ENCODE results near the gene PLP2.

DNA sequence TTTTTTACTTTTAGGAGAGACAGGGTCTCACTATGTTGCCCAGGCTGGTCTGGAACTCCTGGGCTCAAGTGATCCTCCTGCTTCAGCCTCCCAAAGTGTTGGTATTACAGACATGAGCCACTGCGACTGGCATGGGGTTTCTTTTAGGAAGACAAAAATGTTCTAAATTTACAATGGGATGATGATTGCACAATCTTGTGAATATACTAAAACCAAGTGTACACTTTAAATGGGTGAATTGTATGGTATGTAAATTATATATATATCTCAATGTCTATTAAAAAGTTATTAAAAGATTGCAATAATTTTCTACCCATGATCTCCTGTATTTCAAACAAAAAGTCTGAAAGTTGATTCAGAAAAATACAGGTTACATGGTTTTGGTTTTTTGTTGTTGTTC, 18.2 kb upstream of the PLP2 start:
- TF ChIP-seq, protein P1, sequence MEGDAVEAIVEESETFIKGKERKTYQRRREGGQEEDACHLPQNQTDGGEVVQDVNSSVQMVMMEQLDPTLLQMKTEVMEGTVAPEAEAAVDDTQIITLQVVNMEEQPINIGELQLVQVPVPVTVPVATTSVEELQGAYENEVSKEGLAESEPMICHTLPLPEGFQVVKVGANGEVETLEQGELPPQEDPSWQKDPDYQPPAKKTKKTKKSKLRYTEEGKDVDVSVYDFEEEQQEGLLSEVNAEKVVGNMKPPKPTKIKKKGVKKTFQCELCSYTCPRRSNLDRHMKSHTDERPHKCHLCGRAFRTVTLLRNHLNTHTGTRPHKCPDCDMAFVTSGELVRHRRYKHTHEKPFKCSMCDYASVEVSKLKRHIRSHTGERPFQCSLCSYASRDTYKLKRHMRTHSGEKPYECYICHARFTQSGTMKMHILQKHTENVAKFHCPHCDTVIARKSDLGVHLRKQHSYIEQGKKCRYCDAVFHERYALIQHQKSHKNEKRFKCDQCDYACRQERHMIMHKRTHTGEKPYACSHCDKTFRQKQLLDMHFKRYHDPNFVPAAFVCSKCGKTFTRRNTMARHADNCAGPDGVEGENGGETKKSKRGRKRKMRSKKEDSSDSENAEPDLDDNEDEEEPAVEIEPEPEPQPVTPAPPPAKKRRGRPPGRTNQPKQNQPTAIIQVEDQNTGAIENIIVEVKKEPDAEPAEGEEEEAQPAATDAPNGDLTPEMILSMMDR (IDR thresholded peaks at IDR 0.05; ENCODE audit: low read length) = no peak
- TF ChIP-seq EZH2 (optimal IDR thresholded peaks at IDR 0.05; ENCODE audit: low read depth, low read length) = no peak
- TF ChIP-seq EZH2phosphoT487 (IDR thresholded peaks at IDR 0.05; ENCODE audit: low read length) = no peak
